B cell (primary cell): ENCODE data around the gene PBX1. TPM values are rescaled to one million over a fixed set of nuclear protein-coding genes. Genes with fewer than 3 reads are reported as not detected.

Experiments used
- ATAC-seq: fragments of 200-7000 bp; cut with Tn5 transposase; one replicate; pipeline ENCODE4 v1.10.0; 2021; ENCODE audit warnings: low read depth, mild to moderate bottlenecking, moderate number of reproducible peaks, moderate library complexity
- CTCF ChIA-PET: fragments of 350-600 bp; sonication (Branson Sonifier 250); formaldehyde crosslinking; loops from one replicate; lab custom pipeline; 2021; ENCODE audit warnings: antibody characterized with exemption, inconsistent platforms; lab: Charles Lee
- POLR2A ChIA-PET: fragments of 350-600 bp; sonication (Branson Sonifier 250); formaldehyde crosslinking; loops from one replicate; lab custom pipeline; 2021; ENCODE audit warnings: antibody characterized with exemption; lab: Charles Lee
- DNase-seq: peaks from one replicate; pipeline ENCODE4 v3.0.0; 2013
- H2AFZ ChIP-seq: 2 replicates; pipeline ENCODE4 v1.6.1; 2012; ENCODE audit warnings: mild to moderate bottlenecking, low read depth, low read length; ENCODE audit not compliant: insufficient read depth, poor library complexity, severe bottlenecking
- H3K27ac ChIP-seq, 2 donors: 1 replicate in 1 of 2; 2 replicates in 1 of 2; pipeline ENCODE4 v1.5.1; 2012 to 2013; ENCODE audit warnings: low read length in 2 of 2, mild to moderate bottlenecking in 2 of 2, moderate library complexity in 1 of 2
- H3K27me3 ChIP-seq, 4 experiments: fragments of 200-600 bp in 1 of 4; sonication (generic) in 1 of 4; replicated peaks in 1 of 4; 1 replicate in 2 of 4; 2 replicates in 2 of 4; pipeline versions ENCODE4 v1.6.1 to v1.7.0; 2013 to 2016; ENCODE audit warnings: low read length in 3 of 4, mild to moderate bottlenecking in 2 of 4, mixed read lengths in 1 of 4, moderate library complexity in 1 of 4; ENCODE audit not compliant: insufficient read depth in 4 of 4, control insufficient read depth in 3 of 4; ENCODE audit errors: control extremely low read depth in 1 of 4
- H3K36me3 ChIP-seq, 2 experiments: replicated peaks in 1 of 2; 1 replicate in 1 of 2; 2 replicates in 1 of 2; pipeline versions ENCODE4 v1.6.1 to v1.7.1; 2013; ENCODE audit warnings: low read length in 1 of 2; ENCODE audit not compliant: insufficient read depth in 2 of 2, control insufficient read depth in 1 of 2; ENCODE audit errors: control extremely low read depth in 1 of 2, extremely low read depth in 1 of 2
- H3K4me1 ChIP-seq, 2 donors: fragments of 200-600 bp in 1 of 2; sonication (generic) in 1 of 2; 1 replicate in 1 of 2; 2 replicates in 1 of 2; pipeline versions ENCODE4 v1.5.1 to v1.6.1; 2013 to 2017; ENCODE audit warnings: low read length in 2 of 2; ENCODE audit not compliant: control insufficient read depth in 2 of 2, insufficient read depth in 2 of 2
- H3K4me2 ChIP-seq: replicated peaks from 2 replicates; pipeline ENCODE3; 2012; ENCODE audit warnings: mild to moderate bottlenecking, low read depth, low read length; ENCODE audit not compliant: poor library complexity, severe bottlenecking
- H3K4me3 ChIP-seq, 5 experiments: fragments of 200-600 bp in 1 of 5; sonication (generic) in 1 of 5; 1 replicate in 3 of 5; 2 replicates in 2 of 5; pipeline versions ENCODE4 v1.5.1 to v1.7.0; 2011 to 2016; ENCODE audit warnings: low read length in 4 of 5, mild to moderate bottlenecking in 4 of 5, low read depth in 2 of 5, control low read depth in 1 of 5, moderate library complexity in 1 of 5; ENCODE audit not compliant: insufficient read depth in 1 of 5; ENCODE audit errors: control extremely low read depth in 1 of 5, extremely low read depth in 1 of 5
- H3K79me2 ChIP-seq: fragments of 200-600 bp; sonication (generic); one replicate; pipeline ENCODE4 v1.6.0; 2016; ENCODE audit warnings: low read length; ENCODE audit not compliant: control insufficient read depth, insufficient read depth
- H3K9ac ChIP-seq: fragments of 200-600 bp; sonication (generic); 2 replicates; pipeline ENCODE4 v1.6.1; 2017; ENCODE audit warnings: mild to moderate bottlenecking, low read length, moderate library complexity
- H3K9me3 ChIP-seq, 3 donors: one replicate each; pipeline versions ENCODE4 v1.6.1 to v1.7.1; 2013; ENCODE audit warnings: low read length in 2 of 3; ENCODE audit not compliant: control insufficient read depth in 2 of 3, insufficient read depth in 1 of 3; ENCODE audit errors: control extremely low read depth in 1 of 3
- H4K20me1 ChIP-seq: 2 replicates; pipeline ENCODE4 v1.6.0; 2012; ENCODE audit warnings: mild to moderate bottlenecking, low read length; ENCODE audit not compliant: insufficient read depth, control insufficient read depth, poor library complexity, severe bottlenecking
- H3K27ac Mint-ChIP-seq: one replicate; pipeline ENCODE4 v1.8.0; 2021; ENCODE audit warnings: mixed read lengths
- H3K27me3 Mint-ChIP-seq: one replicate; pipeline ENCODE4 v1.8.0; 2021; ENCODE audit warnings: mixed read lengths
- H3K4me1 Mint-ChIP-seq: one replicate; pipeline ENCODE4 v1.8.0; 2021; ENCODE audit warnings: mixed read lengths
- H3K4me3 Mint-ChIP-seq: one replicate; pipeline ENCODE4 v1.8.0; 2021; ENCODE audit warnings: mixed read lengths
- H3K9me3 Mint-ChIP-seq: one replicate; pipeline ENCODE4 v1.8.0; 2022; ENCODE audit warnings: mixed read lengths; ENCODE audit not compliant: insufficient read depth
- EZH2 ChIP-seq: IDR thresholded peaks from 2 replicates; pipeline ENCODE4 v1.6.1; 2012; ENCODE audit warnings: borderline replicate concordance, low read depth, mild to moderate bottlenecking, moderate library complexity, low read length; ENCODE audit not compliant: insufficient read depth, poor library complexity, severe bottlenecking
- WGBS: methylation state at CpG from one replicate; pipeline ENCODE4 v1.1.5; 2013; ENCODE audit warnings: missing lambda C conversion rate; ENCODE audit not compliant: insufficient coverage; 5-methylcytosine and 5-hydroxymethylcytosine counted together
- intact Hi-C: fragments of 100-400 bp; cut with micrococcal nuclease; formaldehyde crosslinking; loops from one replicate; pipeline ENCODE4 v1.10.0; 2022
- polyA plus RNA-seq: library from polyadenylated mRNA; depleted of rRNA; stranded (reverse); fragments of >200 nt; gene quantifications from 2 replicates; pipeline ENCODE4 v1.2.3, GENCODE V29; 2012
- total RNA-seq, 2 donors: library from RNA; stranded (reverse); fragments of 120-200 nt in 1 of 2; gene quantifications; 1 replicate in 1 of 2; 2 replicates in 1 of 2; pipeline versions ENCODE4 v1.2.3 to v1.2.4, GENCODE V29; 2013 to 2022
- TF ChIP-seq, protein P1 (sequence below): fragments of 200-600 bp; IDR thresholded peaks from one replicate; pipeline ENCODE4 v1.8.0; 2022; ENCODE audit warnings: antibody characterized with exemption, mild to moderate bottlenecking

The PBX1 gene
- total and polyA plus RNA-seq, 2 donors (not counting 1 experiment from before 2014, with no cell fraction given): 0.32 TPM; not detected in 1

GRCh38 chr1:164560121-164560541, 1.1 kb downstream of the PBX1 start:
- H3K27ac Mint-ChIP-seq: no peak overlapping the region
- H3K4me1 Mint-ChIP-seq: peaks cover 13% of the 10 kb centered on the region
- ATAC-seq: no peak
- peak overlapping the region; percentile 52 for H3K4me3 Mint-ChIP-seq
- DNase-seq: no peak
- intact Hi-C loops: no loop called here
- H3K27me3 Mint-ChIP-seq: peaks cover 31% of the 10 kb centered on the region
- Histone ChIP-seq H3K4me2 (peak overlapping the region; percentile 78), H3K36me3 (no peaks in the 10 kb centered on the region), H3K79me2 (no peaks in the 10 kb centered on the region), H3K4me1 (peaks cover 8 to 15% of the 10 kb centered on the region in 2 donors), H3K4me3 (no peak overlapping the region), H3K9me3 (peaks cover 0 to 1% (median 0%) of the 10 kb centered on the region in 3 donors), H3K27ac (no peak overlapping the region), H3K9ac (no peak overlapping the region), H4K20me1 (no peaks in the 10 kb centered on the region), H3K27me3 (peaks cover 0 to 28% (median 21%) of the 10 kb centered on the region in 4 experiments), H2AFZ (peak overlapping the region; percentile 1)
- ChIA-PET CTCF (no interaction called here), POLR2A (no interaction called here)
- TF ChIP-seq, protein P1, sequence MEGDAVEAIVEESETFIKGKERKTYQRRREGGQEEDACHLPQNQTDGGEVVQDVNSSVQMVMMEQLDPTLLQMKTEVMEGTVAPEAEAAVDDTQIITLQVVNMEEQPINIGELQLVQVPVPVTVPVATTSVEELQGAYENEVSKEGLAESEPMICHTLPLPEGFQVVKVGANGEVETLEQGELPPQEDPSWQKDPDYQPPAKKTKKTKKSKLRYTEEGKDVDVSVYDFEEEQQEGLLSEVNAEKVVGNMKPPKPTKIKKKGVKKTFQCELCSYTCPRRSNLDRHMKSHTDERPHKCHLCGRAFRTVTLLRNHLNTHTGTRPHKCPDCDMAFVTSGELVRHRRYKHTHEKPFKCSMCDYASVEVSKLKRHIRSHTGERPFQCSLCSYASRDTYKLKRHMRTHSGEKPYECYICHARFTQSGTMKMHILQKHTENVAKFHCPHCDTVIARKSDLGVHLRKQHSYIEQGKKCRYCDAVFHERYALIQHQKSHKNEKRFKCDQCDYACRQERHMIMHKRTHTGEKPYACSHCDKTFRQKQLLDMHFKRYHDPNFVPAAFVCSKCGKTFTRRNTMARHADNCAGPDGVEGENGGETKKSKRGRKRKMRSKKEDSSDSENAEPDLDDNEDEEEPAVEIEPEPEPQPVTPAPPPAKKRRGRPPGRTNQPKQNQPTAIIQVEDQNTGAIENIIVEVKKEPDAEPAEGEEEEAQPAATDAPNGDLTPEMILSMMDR: no peak
- no peak for TF ChIP-seq EZH2
- WGBS: 0% methylated on average over 4 of the region's 11 CpGs
- H3K9me3 Mint-ChIP-seq: no peaks in the 10 kb centered on the region

GRCh38 chr1:164560556-164560955, 1.6 kb downstream of the PBX1 start:
- no peak overlapping the region for H3K9ac ChIP-seq
- H3K79me2 ChIP-seq: no peaks in the 10 kb centered on the region
- H3K9me3 ChIP-seq: peaks cover 0 to 1% (median 0%) of the 10 kb centered on the region in 3 donors
- H3K36me3 ChIP-seq: no peaks in the 10 kb centered on the region
- ChIA-PET CTCF (no interaction called here), POLR2A (no interaction called here)
- Mint-ChIP-seq H3K27me3 (peaks cover 31% of the 10 kb centered on the region), H3K27ac (no peak overlapping the region), H3K4me1 (peaks cover 13% of the 10 kb centered on the region), H3K4me3 (no peak overlapping the region), H3K9me3 (no peaks in the 10 kb centered on the region)
- H2AFZ ChIP-seq: no peak overlapping the region
- H3K4me2 ChIP-seq: no peak overlapping the region
- no peaks in the 10 kb centered on the region for H4K20me1 ChIP-seq
- intact Hi-C loops: no loop called here
- peaks cover 8 to 15% of the 10 kb centered on the region in 2 donors for H3K4me1 ChIP-seq
- DNase-seq (no peak), ATAC-seq (no peak)
- peaks cover 0 to 28% (median 21%) of the 10 kb centered on the region in 4 experiments for H3K27me3 ChIP-seq
- TF ChIP-seq, protein P1: no peak
- TF ChIP-seq EZH2: no peak
- H3K27ac ChIP-seq: no peak overlapping the region
- no peak overlapping the region for H3K4me3 ChIP-seq
- WGBS: no CpG with 5 or more reads among the region's 2 CpGs
